ENCODE measurements around the gene JAKMIP1. TPM values are rescaled to one million over a fixed set of nuclear protein-coding genes. Genes with fewer than 3 reads are reported as not detected.

The JAKMIP1 gene
- total RNA-seq, 1 experiment from 2014 or later: not detected

- Histone ChIP-seq H3K27me3 (ENCODE audit: insufficient read depth, low read depth) (peaks cover 65% of the 10 kb centered on the region), H3K4me1 (replicated peaks; ENCODE audit: insufficient read depth) (no peaks in the 10 kb centered on the region), H3K9me3 (ENCODE audit: insufficient read depth, low read depth) (no peaks in the 10 kb centered on the region), H3F3A (ENCODE audit: insufficient read depth, low read depth) (no peaks in the 10 kb centered on the region), H3K79me2 (ENCODE audit: low read depth) (no peaks in the 10 kb centered on the region), H4K20me1 (ENCODE audit: insufficient read depth) (no peaks in the 10 kb centered on the region), H2AFZ (no peak overlapping the region), H3K36me3 (ENCODE audit: low read depth) (no peaks in the 10 kb centered on the region), H3K27ac (no peak overlapping the region), H3K4me2 (no peak overlapping the region), H3K4me3 (no peak overlapping the region), H3K9me2 (ENCODE audit: insufficient read depth) (no peaks in the 10 kb centered on the region)
- intact Hi-C loops (cut with micrococcal nuclease; ENCODE audit: unreplicated experiment): no loop called here
- ChIA-PET POLR2A (ENCODE audit: unreplicated experiment) (no interaction called here), CTCF (no interaction called here)
- DNase-seq: no peak
- no peak for TF ChIP-seq EZH2 (IDR thresholded peaks at IDR 0.05; ENCODE audit: low read depth)
- no peak for TF ChIP-seq CTCF (conservative IDR thresholded peaks at IDR 0.05)
- BruUV-seq (replicated peaks): no TSS peak
These were observed 35.7 kb upstream of the JAKMIP1 start for GRCh38 chr4:6235901-6236640.

- Histone ChIP-seq H3K4me2 (no peak overlapping the region), H2AFZ (no peak overlapping the region), H3K9me2 (ENCODE audit: insufficient read depth) (no peaks in the 10 kb centered on the region), H3K9me3 (ENCODE audit: insufficient read depth, low read depth) (no peaks in the 10 kb centered on the region), H3K4me3 (no peak overlapping the region), H3K27me3 (ENCODE audit: insufficient read depth, low read depth) (peaks cover 57% of the 10 kb centered on the region), H3K4me1 (replicated peaks; ENCODE audit: insufficient read depth) (no peaks in the 10 kb centered on the region), H3K36me3 (ENCODE audit: low read depth) (no peaks in the 10 kb centered on the region), H3F3A (ENCODE audit: insufficient read depth, low read depth) (no peaks in the 10 kb centered on the region), H3K79me2 (ENCODE audit: low read depth) (no peaks in the 10 kb centered on the region), H3K27ac (no peak overlapping the region), H4K20me1 (ENCODE audit: insufficient read depth) (no peaks in the 10 kb centered on the region)
- ChIA-PET CTCF (no interaction called here), POLR2A (ENCODE audit: unreplicated experiment) (no interaction called here)
- TF ChIP-seq CTCF (conservative IDR thresholded peaks at IDR 0.05): no peak
- TF ChIP-seq EZH2 (IDR thresholded peaks at IDR 0.05; ENCODE audit: low read depth): no peak
- no peak for DNase-seq
- intact Hi-C loops (cut with micrococcal nuclease; ENCODE audit: unreplicated experiment): no loop called here
- no TSS peak for BruUV-seq (replicated peaks)
These were observed 34.7 kb upstream of the JAKMIP1 start for GRCh38 chr4:6235012-6235411.

GRCh38 chr4:6233929-6234328 is 33.6 kb upstream of the JAKMIP1 start:
- Histone ChIP-seq H3K9me2 (ENCODE audit: insufficient read depth) (no peaks in the 10 kb centered on the region), H3K4me1 (replicated peaks; ENCODE audit: insufficient read depth) (no peaks in the 10 kb centered on the region), H4K20me1 (ENCODE audit: insufficient read depth) (no peaks in the 10 kb centered on the region), H3K4me3 (no peak overlapping the region), H2AFZ (no peak overlapping the region), H3K9me3 (ENCODE audit: insufficient read depth, low read depth) (no peaks in the 10 kb centered on the region), H3K36me3 (ENCODE audit: low read depth) (no peaks in the 10 kb centered on the region), H3F3A (ENCODE audit: insufficient read depth, low read depth) (no peaks in the 10 kb centered on the region), H3K79me2 (ENCODE audit: low read depth) (no peaks in the 10 kb centered on the region), H3K27me3 (ENCODE audit: insufficient read depth, low read depth) (peaks cover 46% of the 10 kb centered on the region), H3K27ac (no peak overlapping the region), H3K4me2 (no peak overlapping the region)
- intact Hi-C loops (cut with micrococcal nuclease; ENCODE audit: unreplicated experiment): no loop called here
- DNase-seq: no peak
- TF ChIP-seq CTCF (conservative IDR thresholded peaks at IDR 0.05) (no peak), EZH2 (IDR thresholded peaks at IDR 0.05; ENCODE audit: low read depth) (no peak)
- no TSS peak for BruUV-seq (replicated peaks)
- ChIA-PET POLR2A (ENCODE audit: unreplicated experiment) (no interaction called here), CTCF (no interaction called here)

Measured in PC-9 (cell line).